ENCODE results near the gene TSBP1. TPM values are rescaled to one million over a fixed set of nuclear protein-coding genes. Genes with fewer than 3 reads are reported as not detected.

TSBP1 gene
- total and polyA plus RNA-seq, 2 of the 8 experiments (the other 6 are each of a cell fraction or from before 2014, with no cell fraction given): not detected

DNA sequence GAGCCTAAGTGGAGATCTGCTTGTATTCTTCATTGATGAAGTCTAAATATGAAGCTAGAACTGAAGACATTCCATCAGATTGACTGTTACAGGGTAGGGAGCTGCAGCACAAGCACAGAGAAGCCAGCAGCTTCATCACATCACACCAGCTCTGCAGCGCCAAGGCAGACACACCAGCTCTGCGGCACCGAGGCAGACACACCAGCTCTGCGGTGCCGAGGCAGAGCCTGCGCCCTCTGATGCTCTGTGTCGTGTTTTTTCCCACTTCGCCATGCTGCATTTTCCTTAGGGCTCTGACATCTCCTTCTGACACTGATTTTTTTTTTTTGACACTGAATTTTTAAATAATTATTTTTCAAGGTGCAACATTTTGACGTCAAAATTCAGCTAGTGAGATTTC, 34.5 kb upstream of the TSBP1 start:
- H2BK15ac ChIP-seq (ENCODE audit: low read length): no peak overlapping the region
- H3K79me2 ChIP-seq (ENCODE audit: control insufficient read depth in 1 of 2, insufficient read depth in 2 of 2, low read length in 2 of 2): no peaks in the 10 kb centered on the region
- no peaks in the 10 kb centered on the region for H4K20me1 ChIP-seq (replicated peaks in 1 of 2; ENCODE audit: control insufficient read depth in 1 of 2, insufficient read depth in 2 of 2, low read length in 2 of 2)
- WGBS, 2 experiments (ENCODE audit: extremely low coverage in 1 of 2, insufficient coverage in 1 of 2, insufficient read length in 1 of 2, insufficient replicate concordance in 2 of 2, low coverage in 1 of 2, low lambda C conversion rate in 2 of 2, missing lambda C conversion rate in 1 of 2): 81% methylated on average over 9 of the region's 9 CpGs; no CpG with 5 or more reads in 1 of the 2 experiments
- no peaks in the 10 kb centered on the region for H3K79me1 ChIP-seq (ENCODE audit: low read depth, low read length)
- no peak overlapping the region for H3K9ac ChIP-seq (replicated peaks in 1 of 4; ENCODE audit: extremely low read depth in 1 of 4, low read depth in 3 of 4, low read length in 3 of 4)
- no peak overlapping the region for H3K56ac ChIP-seq (replicated peaks; ENCODE audit: insufficient read length, low read depth, low read length)
- no peak for TF ChIP-seq CHD1 (IDR thresholded peaks at IDR 0.05; ENCODE audit: low read depth, low read length)
- TF ChIP-seq TBP (IDR thresholded peaks at IDR 0.05; ENCODE audit: low read depth, low read length): peak; percentile 50; the same call in 1 of the 2 replicates
- H3K4me1 ChIP-seq (replicated peaks in 1 of 4; ENCODE audit: control insufficient read depth in 3 of 4, insufficient read depth in 4 of 4, low read length in 3 of 4): peaks cover 0 to 6% (median 2%) of the 10 kb centered on the region in 4 experiments; a peak in 3 of 7 replicates
- H2AFZ ChIP-seq (ENCODE audit: low read length): no peak overlapping the region
- no peak overlapping the region for H3K23ac ChIP-seq (ENCODE audit: insufficient read length)
- H2BK120ac ChIP-seq (replicated peaks; ENCODE audit: low read depth, low read length): no peak overlapping the region
- H3K4me2 ChIP-seq (ENCODE audit: insufficient read depth in 1 of 2, low read depth in 2 of 2, low read length in 2 of 2): no peak overlapping the region
- no peak overlapping the region for H4K8ac ChIP-seq (ENCODE audit: extremely low read depth, insufficient read depth, low read length)
- no peaks in the 10 kb centered on the region for H3K36me3 ChIP-seq (ENCODE audit: control insufficient read depth in 2 of 4, insufficient read depth in 4 of 4, low read length in 3 of 4)
- no peak overlapping the region for H2BK12ac ChIP-seq (ENCODE audit: low read depth, low read length)
- H4K91ac ChIP-seq (replicated peaks; ENCODE audit: insufficient read length, low read length): no peak overlapping the region
- no peaks in the 10 kb centered on the region for H3K23me2 ChIP-seq (ENCODE audit: low read depth, low read length)
- H3K27me3 ChIP-seq (replicated peaks in 1 of 4; ENCODE audit: control insufficient read depth in 3 of 4, extremely low read depth in 1 of 4, insufficient read depth in 3 of 4, low read length in 3 of 4): no peaks in the 10 kb centered on the region
- DNase-seq (ENCODE audit: low read depth in 1 of 2, low spot score in 2 of 2): no peak
- H4K5ac ChIP-seq (ENCODE audit: insufficient read length, low read depth, low read length): no peak overlapping the region
- H3K14ac ChIP-seq (ENCODE audit: insufficient read length): no peak overlapping the region
- no peak overlapping the region for H2AK5ac ChIP-seq (ENCODE audit: low read depth, low read length)
- no peak overlapping the region for H2BK20ac ChIP-seq (ENCODE audit: low read length)
- no peak overlapping the region for H3K4ac ChIP-seq (replicated peaks; ENCODE audit: insufficient read length, low read depth, low read length)
- H3K18ac ChIP-seq (ENCODE audit: extremely low read depth, low read length): no peak overlapping the region
- ChIA-PET POLR2A (ENCODE audit: partially characterized antibody) (no interaction called here), CTCF (ENCODE audit: partially characterized antibody) (interaction anchor here (0.9 to 2.8 kb wide), 6 partner anchors 9 to 385 kb away, joined by 3 to 16 read pairs (median 5); no protein-coding TSS in a partner anchor)
- H3K27ac ChIP-seq (ENCODE audit: low read depth, low read length): no peak overlapping the region
- H2BK5ac ChIP-seq (ENCODE audit: low read depth, low read length): no peak overlapping the region
- H3K4me3 ChIP-seq (ENCODE audit: extremely low read depth in 1 of 4, insufficient read depth in 2 of 4, low read depth in 3 of 4, low read length in 4 of 4): no peak overlapping the region
- no peak for FAIRE-seq
- no peaks in the 10 kb centered on the region for H3K9me3 ChIP-seq (ENCODE audit: insufficient read depth in 2 of 2, low read depth in 1 of 2, low read length in 1 of 2)
